Activated T-helper 17 cell treated with anti-CD3 and anti-CD28 coated beads, Interleukin-2, amount 50 U/mL, for 72 hours (primary cell): Measurements from ENCODE around the gene TOM1L2. TPM values are rescaled to one million over a fixed set of nuclear protein-coding genes. Genes with fewer than 3 reads are reported as not detected.
"Not testable (repeated sequence)": the region's sequence is repeated elsewhere in the genome, so short reads cannot be mapped to it uniquely, and the experiment has no call there.

Experiments used
- ATAC-seq: fragments of 150-1000 bp; cut with Tn5 transposase; replicated peaks from 2 replicates; pipeline ENCODE4 v1.10.0; 2021; ENCODE audit warnings: mild to moderate bottlenecking, moderate library complexity
- H3K27ac Mint-ChIP-seq: one replicate; pipeline ENCODE4 v1.8.0; 2022; ENCODE audit warnings: mixed read lengths
- H3K27me3 Mint-ChIP-seq: one replicate; pipeline ENCODE4 v1.8.0; 2022; ENCODE audit warnings: mixed read lengths
- H3K36me3 Mint-ChIP-seq: one replicate; pipeline ENCODE4 v1.8.0; 2022; ENCODE audit warnings: low read depth, mild to moderate bottlenecking, mixed read lengths
- H3K4me1 Mint-ChIP-seq: one replicate; pipeline ENCODE4 v1.8.0; 2022; ENCODE audit warnings: mixed read lengths
- H3K4me3 Mint-ChIP-seq: one replicate; pipeline ENCODE4 v1.8.0; 2022; ENCODE audit warnings: mild to moderate bottlenecking, mixed read lengths
- H3K9me3 Mint-ChIP-seq: one replicate; pipeline ENCODE4 v1.8.0; 2022; ENCODE audit warnings: mixed read lengths
- total RNA-seq, 2 donors: library from RNA; stranded (reverse); gene quantifications; one replicate each; pipeline ENCODE4 v1.2.3, GENCODE V29; 2022

The TOM1L2 gene
- total RNA-seq, 2 donors from 2014 or later, result 20.4 to 24.8 TPM

DNA sequence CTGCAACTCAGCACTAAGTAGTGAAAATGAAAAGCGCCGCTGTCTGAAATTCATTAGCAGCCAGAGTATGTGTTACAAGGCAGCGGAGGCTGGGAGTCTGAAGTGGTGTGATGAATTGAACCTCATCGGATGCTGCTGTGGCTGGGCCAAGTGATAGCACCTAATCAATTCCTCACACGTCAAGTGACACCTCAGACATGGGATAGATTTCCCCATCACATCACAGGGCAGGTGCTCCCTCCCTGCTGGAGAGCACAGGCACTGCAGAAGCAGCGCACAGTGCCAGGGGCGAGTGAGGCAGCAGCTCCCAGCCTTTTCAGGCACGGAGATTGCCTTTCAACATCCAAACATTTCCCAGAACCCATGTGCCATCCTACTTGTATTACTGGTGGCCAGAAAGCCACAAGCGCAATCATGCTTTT is 32.7 kb upstream of the TOM1L2 start:
- no peak overlapping the region for H3K27ac Mint-ChIP-seq
- no peak overlapping the region for H3K4me3 Mint-ChIP-seq
- H3K9me3 Mint-ChIP-seq, result no peaks in the 10 kb centered on the region
- H3K27me3 Mint-ChIP-seq, result no peaks in the 10 kb centered on the region
- peaks cover 4% of the 10 kb centered on the region for H3K36me3 Mint-ChIP-seq
- no peak for ATAC-seq
- H3K4me1 Mint-ChIP-seq, result no peaks in the 10 kb centered on the region

GRCh38 chr17:18004345-18004744 is 32.1 kb upstream of the TOM1L2 start:
- no peak overlapping the region for H3K4me3 Mint-ChIP-seq
- ATAC-seq, result no peak

GRCh38 chr17:18002171-18002570 is 30.0 kb upstream of the TOM1L2 start:
- Mint-ChIP-seq H3K27ac (no peak overlapping the region), H3K4me1 (no peaks in the 10 kb centered on the region), H3K36me3 (peaks cover 4% of the 10 kb centered on the region), H3K4me3 (no peak overlapping the region), H3K9me3 (no peaks in the 10 kb centered on the region), H3K27me3 (no peaks in the 10 kb centered on the region)
- no peak for ATAC-seq

More at GRCh38 chr17:18004345-18004744, 32.1 kb upstream of the TOM1L2 start:
- no peaks in the 10 kb centered on the region for H3K9me3 Mint-ChIP-seq
- no peak overlapping the region for H3K27ac Mint-ChIP-seq
- no peaks in the 10 kb centered on the region for H3K27me3 Mint-ChIP-seq
- peaks cover 4% of the 10 kb centered on the region for H3K36me3 Mint-ChIP-seq
- no peaks in the 10 kb centered on the region for H3K4me1 Mint-ChIP-seq

GRCh38 chr17:18000030-18000408 is 27.8 kb upstream of the TOM1L2 start:
- Mint-ChIP-seq H3K36me3 (no peaks in the 10 kb centered on the region), H3K27me3 (no peaks in the 10 kb centered on the region), H3K27ac (no peak overlapping the region), H3K4me3 (no peak overlapping the region), H3K4me1 (no peaks in the 10 kb centered on the region), H3K9me3 (no peaks in the 10 kb centered on the region)
- no peak for ATAC-seq

DNA sequence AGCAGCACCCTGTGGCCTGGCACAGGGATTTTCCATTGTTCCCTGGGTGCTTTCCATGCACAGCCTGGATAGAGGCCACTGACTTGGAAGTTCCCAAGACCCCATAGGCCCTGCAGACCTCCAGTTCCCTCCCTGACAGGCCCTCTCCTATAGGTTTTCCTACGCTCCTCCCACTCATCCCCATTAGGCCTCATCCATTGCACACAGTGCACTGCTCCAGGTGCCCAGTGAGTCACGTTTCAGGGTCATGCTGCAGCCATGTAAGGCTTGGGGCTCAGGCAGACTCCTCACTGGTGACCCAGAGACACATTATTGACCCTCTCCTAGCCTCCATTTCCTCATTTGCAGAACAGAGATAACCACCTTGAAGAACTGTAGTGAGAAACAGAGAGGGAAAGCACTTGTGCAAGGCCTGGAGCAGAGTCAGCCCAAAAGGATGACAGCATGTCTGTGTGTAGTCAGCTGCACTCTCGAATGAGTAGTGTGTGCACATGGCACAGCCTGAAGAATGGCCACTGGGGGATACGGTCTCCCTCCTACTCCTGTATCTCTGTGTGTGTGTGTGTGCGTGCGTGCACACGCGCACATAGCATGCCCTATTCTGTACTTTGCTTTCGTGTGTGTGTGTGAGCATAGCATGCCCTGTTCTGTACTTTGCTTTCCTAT is 27.3 kb upstream of the TOM1L2 start:
- H3K27ac Mint-ChIP-seq, result no peak overlapping the region
- no peak for ATAC-seq
- H3K9me3 Mint-ChIP-seq, result no peaks in the 10 kb centered on the region
- H3K36me3 Mint-ChIP-seq, result no peaks in the 10 kb centered on the region
- H3K27me3 Mint-ChIP-seq, result no peaks in the 10 kb centered on the region
- H3K4me1 Mint-ChIP-seq, result no peaks in the 10 kb centered on the region
- H3K4me3 Mint-ChIP-seq, result no peak overlapping the region

DNA sequence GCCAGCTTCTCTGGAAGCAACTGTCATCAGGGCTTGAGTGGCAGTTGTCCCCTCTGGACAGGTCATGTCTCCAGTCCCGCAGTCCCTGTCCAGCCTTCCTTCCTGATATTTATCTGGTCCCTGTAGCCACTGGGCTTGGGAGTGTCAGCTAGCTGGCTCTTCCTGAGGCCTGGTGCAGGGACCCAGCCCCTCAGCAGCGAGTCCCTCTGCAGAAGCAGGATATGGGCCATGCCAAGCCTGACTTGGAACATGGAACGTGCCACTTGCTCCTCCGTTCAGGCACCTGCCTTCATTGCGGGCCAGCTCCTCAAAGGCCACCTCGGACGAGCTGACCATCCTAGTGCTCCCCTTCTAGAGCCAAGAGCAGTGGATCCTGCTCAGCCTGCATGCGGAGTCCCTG is 26.7 kb upstream of the TOM1L2 start:
- Mint-ChIP-seq H3K9me3 (no peaks in the 10 kb centered on the region), H3K27me3 (no peaks in the 10 kb centered on the region), H3K4me1 (no peaks in the 10 kb centered on the region), H3K4me3 (no peak overlapping the region), H3K27ac (no peak overlapping the region), H3K36me3 (no peaks in the 10 kb centered on the region)
- ATAC-seq, result no peak

- not testable (repeated sequence) for H3K36me3 Mint-ChIP-seq, ATAC-seq, H3K27ac Mint-ChIP-seq, H3K9me3 Mint-ChIP-seq, H3K27me3 Mint-ChIP-seq, H3K4me1 Mint-ChIP-seq, H3K4me3 Mint-ChIP-seq
Measured at GRCh38 chr17:17995887-17996286, 23.7 kb upstream of the TOM1L2 start.

DNA sequence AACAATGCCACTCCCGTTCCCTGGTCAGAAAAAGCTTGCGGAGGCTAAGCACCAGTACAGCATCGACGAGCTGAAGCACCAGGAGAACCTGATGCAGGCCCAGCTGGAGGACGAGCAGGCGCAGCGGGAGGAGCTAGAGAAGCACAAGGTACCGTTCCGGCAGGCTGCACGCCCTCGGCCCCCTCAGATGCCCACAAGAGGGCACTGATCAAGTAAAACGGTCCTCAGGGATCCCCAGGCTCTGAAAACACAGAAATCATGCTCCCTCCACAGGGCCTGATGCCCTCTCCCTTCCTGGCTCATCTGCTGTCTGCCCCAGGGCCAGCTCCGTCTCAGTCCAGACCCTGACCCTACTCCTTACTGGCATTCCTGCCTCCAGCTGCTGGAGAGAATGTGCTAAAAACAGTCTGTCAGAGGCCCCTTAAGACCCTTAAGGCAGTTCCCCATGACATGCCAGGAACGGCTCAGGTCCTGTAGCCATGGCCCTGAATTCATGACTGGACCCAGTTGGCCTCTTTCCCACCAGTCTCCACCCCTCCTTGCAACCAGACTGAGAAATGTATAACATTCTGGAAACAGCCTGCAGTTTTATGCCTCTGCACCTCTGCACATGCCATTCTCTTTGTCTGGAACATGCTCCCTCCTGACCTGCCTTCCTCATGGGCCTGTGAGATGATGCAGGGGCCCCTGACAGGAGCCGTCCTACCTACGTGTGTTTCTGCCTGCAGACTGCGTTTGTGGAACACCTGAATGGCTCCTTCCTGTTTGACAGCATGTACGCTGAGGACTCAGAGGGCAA is 22.3 kb upstream of the TOM1L2 start:
- no peak for ATAC-seq
- Mint-ChIP-seq H3K9me3 (no peaks in the 10 kb centered on the region), H3K27me3 (no peaks in the 10 kb centered on the region), H3K4me1 (no peaks in the 10 kb centered on the region), H3K27ac (no peak overlapping the region), H3K36me3 (no peaks in the 10 kb centered on the region), H3K4me3 (no peak overlapping the region)

- H3K4me1 Mint-ChIP-seq, result no peaks in the 10 kb centered on the region
- ATAC-seq, result no peak
- H3K4me3 Mint-ChIP-seq, result no peak overlapping the region
- H3K27ac Mint-ChIP-seq, result no peak overlapping the region
- no peaks in the 10 kb centered on the region for H3K36me3 Mint-ChIP-seq
- no peaks in the 10 kb centered on the region for H3K9me3 Mint-ChIP-seq
- H3K27me3 Mint-ChIP-seq, result no peaks in the 10 kb centered on the region
Measured at GRCh38 chr17:17993852-17994251, 21.7 kb upstream of the TOM1L2 start.

DNA sequence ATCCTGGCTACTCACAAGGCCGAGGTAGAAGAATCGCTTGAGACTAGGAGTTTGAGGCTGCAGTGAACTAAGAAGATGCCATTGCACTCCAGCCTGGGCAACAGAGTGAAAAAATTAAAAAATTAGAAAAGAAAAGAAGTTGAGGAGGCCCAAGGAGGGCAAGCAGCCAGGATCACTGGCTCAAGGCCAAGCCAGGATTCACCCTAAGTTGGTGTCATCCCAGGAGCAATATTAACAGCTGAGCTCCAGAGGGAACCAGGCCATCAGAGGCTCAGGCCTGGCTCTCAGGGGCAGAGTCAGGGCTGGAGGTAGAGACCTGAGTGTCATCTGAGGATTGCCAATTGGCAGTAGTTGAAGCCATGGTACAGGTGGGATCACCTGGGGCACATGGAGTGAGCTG is 21.2 kb upstream of the TOM1L2 start:
- no peaks in the 10 kb centered on the region for H3K4me1 Mint-ChIP-seq
- ATAC-seq, result no peak
- H3K27me3 Mint-ChIP-seq, result no peaks in the 10 kb centered on the region
- no peak overlapping the region for H3K4me3 Mint-ChIP-seq
- H3K9me3 Mint-ChIP-seq, result no peaks in the 10 kb centered on the region
- H3K27ac Mint-ChIP-seq, result peak overlapping the region; percentile 3
- H3K36me3 Mint-ChIP-seq, result no peaks in the 10 kb centered on the region

DNA sequence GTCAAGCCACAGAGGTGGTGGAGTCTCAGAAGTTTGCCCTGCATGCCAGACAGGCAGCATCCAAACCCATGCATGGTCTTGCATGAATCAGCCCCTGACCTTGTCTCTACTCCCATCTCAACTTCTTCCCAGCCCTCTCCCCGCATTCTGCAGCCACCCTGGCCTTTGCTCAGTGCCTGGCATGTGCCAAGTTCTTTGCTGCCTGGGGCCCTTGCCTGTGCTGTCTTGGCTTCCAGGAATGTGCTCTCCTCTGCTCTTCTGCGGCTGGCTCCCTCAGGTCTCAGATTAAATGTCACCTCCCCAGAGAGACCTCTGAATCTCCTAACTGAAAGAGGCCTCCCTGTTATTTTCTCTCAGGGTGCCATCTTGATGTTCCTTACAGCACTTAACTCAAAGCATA is 18.1 kb upstream of the TOM1L2 start:
- Mint-ChIP-seq H3K9me3 (no peaks in the 10 kb centered on the region), H3K4me3 (no peak overlapping the region), H3K27me3 (no peaks in the 10 kb centered on the region), H3K4me1 (no peaks in the 10 kb centered on the region), H3K27ac (no peak overlapping the region), H3K36me3 (no peaks in the 10 kb centered on the region)
- ATAC-seq, result no peak

GRCh38 chr17:17989618-17990017 is 17.4 kb upstream of the TOM1L2 start:
- no peaks in the 10 kb centered on the region for H3K9me3 Mint-ChIP-seq
- peak overlapping the region; percentile 71 for H3K27ac Mint-ChIP-seq
- no peaks in the 10 kb centered on the region for H3K27me3 Mint-ChIP-seq
- no peaks in the 10 kb centered on the region for H3K4me1 Mint-ChIP-seq
- H3K4me3 Mint-ChIP-seq, result no peak overlapping the region
- ATAC-seq, result no peak
- no peaks in the 10 kb centered on the region for H3K36me3 Mint-ChIP-seq

DNA sequence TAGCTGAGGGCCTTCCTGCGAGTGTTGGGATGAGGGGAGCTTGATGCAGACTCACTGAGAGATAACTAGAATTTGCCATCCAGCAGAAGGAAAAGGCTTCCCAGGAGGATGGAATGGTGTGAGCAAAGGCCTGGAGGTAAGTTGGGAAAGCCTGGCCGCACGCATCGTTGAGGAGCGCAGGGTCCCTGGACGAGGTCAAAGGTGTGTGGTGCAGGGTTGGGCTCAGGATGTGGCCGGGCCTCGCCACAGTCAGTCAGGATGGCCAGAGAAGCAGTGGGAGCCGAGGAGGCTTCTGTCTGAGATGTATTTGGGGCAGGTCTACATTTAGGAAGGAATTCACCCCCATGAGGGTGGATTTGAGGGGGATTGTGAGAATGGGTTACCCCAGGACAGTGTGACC is 16.9 kb upstream of the TOM1L2 start:
- Mint-ChIP-seq H3K27me3 (no peaks in the 10 kb centered on the region), H3K4me3 (no peak overlapping the region), H3K36me3 (no peaks in the 10 kb centered on the region), H3K9me3 (no peaks in the 10 kb centered on the region), H3K27ac (peak overlapping the region; percentile 71), H3K4me1 (no peaks in the 10 kb centered on the region)
- ATAC-seq, result no peak

- no peaks in the 10 kb centered on the region for H3K9me3 Mint-ChIP-seq
- H3K4me3 Mint-ChIP-seq, result no peak overlapping the region
- H3K27me3 Mint-ChIP-seq, result no peaks in the 10 kb centered on the region
- H3K4me1 Mint-ChIP-seq, result no peaks in the 10 kb centered on the region
- no peak for ATAC-seq
- peak overlapping the region; percentile 71 for H3K27ac Mint-ChIP-seq
- H3K36me3 Mint-ChIP-seq, result no peaks in the 10 kb centered on the region
Measured at GRCh38 chr17:17988427-17988945, 16.3 kb upstream of the TOM1L2 start.

- Mint-ChIP-seq H3K27ac (no peak overlapping the region), H3K36me3 (no peaks in the 10 kb centered on the region), H3K9me3 (no peaks in the 10 kb centered on the region), H3K27me3 (no peaks in the 10 kb centered on the region), H3K4me1 (no peaks in the 10 kb centered on the region), H3K4me3 (no peak overlapping the region)
- no peak for ATAC-seq
Measured at GRCh38 chr17:17987901-17988300, 15.7 kb upstream of the TOM1L2 start.
